HCT116 (cell line): ENCODE measurements around the gene PI4KA. TPM values are rescaled to one million over a fixed set of nuclear protein-coding genes. Genes with fewer than 3 reads are reported as not detected.

ENCODE experiments used
- ATAC-seq: fragments of 200-7000 bp; cut with Tn5 transposase; 2 replicates; pipeline ENCODE4 v1.9.1; 2020; ENCODE audit warnings: mild to moderate bottlenecking, moderate library complexity
- BruUV-seq: library from RNA; stranded (reverse); fragments of 400-500 nt; replicated peaks from 2 replicates; lab custom pipeline; 2021; lab: Mats Ljungman, UMichigan
- CTCF ChIA-PET: fragments of 300-600 bp; sonication (Branson Sonifier 250); formaldehyde crosslinking; loops from one replicate; lab custom pipeline; 2021; ENCODE audit warnings: antibody characterized with exemption; lab: Charles Lee
- POLR2A ChIA-PET: fragments of 300-600, 350-600 bp; sonication (Branson Sonifier 250); formaldehyde crosslinking; loops from one replicate; lab custom pipeline; 2021; ENCODE audit warnings: antibody characterized with exemption; lab: Charles Lee
- RAD21 ChIA-PET, 2 experiments: fragments of 300-600 bp; sonication (Branson Sonifier 250); formaldehyde crosslinking; loops; one replicate each; lab custom pipeline; 2023; ENCODE audit warnings: low total read pairs in 2 of 2; ENCODE audit not compliant: uncharacterized antibody in 2 of 2, unreplicated experiment in 2 of 2, low non-redundant PET in 1 of 2; lab: Charles Lee
- DNase-seq: peaks from one replicate; pipeline ENCODE4 v3.0.0-alpha.2; 2010; ENCODE audit warnings: low read depth, low spot score
- H2AFZ ChIP-seq: fragments of 200-600 bp; shearing (Covaris generic), sonication (generic); 2 replicates; pipeline ENCODE4 v1.6.1; 2017; ENCODE audit warnings: low read depth, mixed run types, mixed read lengths, antibody characterized with exemption, low read length; ENCODE audit not compliant: poor library complexity, severe bottlenecking
- H3K27ac ChIP-seq: 2 replicates; pipeline ENCODE4 v1.5.1; 2012; ENCODE audit warnings: low read depth, low read length
- H3K27me3 ChIP-seq: fragments of 200-600 bp; sonication (generic); 2 replicates; pipeline ENCODE4 v1.6.1; 2016; ENCODE audit warnings: mixed run types, low read length, mixed read lengths; ENCODE audit not compliant: insufficient read depth
- H3K36me3 ChIP-seq, 2 experiments: fragments of 200-500 bp in 1 of 2; fragments of 200-600 bp in 1 of 2; sonication (Bioruptor generic) in 1 of 2; sonication (generic) in 1 of 2; 2 replicates each; pipeline versions ENCODE4 v1.5.1 to v1.6.1; 2014 to 2016; ENCODE audit warnings: low read length in 2 of 2, inconsistent platforms in 1 of 2, mixed read lengths in 1 of 2, mixed run types in 1 of 2; ENCODE audit not compliant: insufficient read depth in 2 of 2, control insufficient read depth in 1 of 2
- H3K4me1 ChIP-seq, 2 experiments: fragments of 200-600 bp in 1 of 2; sonication (generic) in 1 of 2; 2 replicates each; pipeline versions ENCODE4 v1.5.1 to v1.6.1; 2012 to 2017; ENCODE audit warnings: low read length in 2 of 2, inconsistent platforms in 1 of 2, mild to moderate bottlenecking in 1 of 2, mixed read lengths in 1 of 2, mixed run types in 1 of 2, moderate library complexity in 1 of 2; ENCODE audit not compliant: insufficient read depth in 2 of 2, control insufficient read depth in 1 of 2
- H3K4me2 ChIP-seq: fragments of 200-600 bp; sonication (generic); 2 replicates; pipeline ENCODE4 v1.6.1; 2017; ENCODE audit warnings: mixed run types, low read length, mixed read lengths
- H3K4me3 ChIP-seq, 2 experiments: fragments of 200-600 bp in 1 of 2; sonication (generic) in 1 of 2; replicated peaks in 1 of 2; 2 replicates each; pipeline ENCODE4 v1.5.1; 2011 to 2016; ENCODE audit warnings: low read length in 2 of 2, control low read depth in 1 of 2, low read depth in 1 of 2, mild to moderate bottlenecking in 1 of 2, mixed read lengths in 1 of 2, mixed run types in 1 of 2
- H3K79me2 ChIP-seq: fragments of 200-600 bp; sonication (generic); 2 replicates; pipeline ENCODE4 v1.6.1; 2017; ENCODE audit warnings: mild to moderate bottlenecking, mixed run types, low read length, moderate library complexity, mixed read lengths; ENCODE audit not compliant: insufficient read depth
- H3K9ac ChIP-seq: fragments of 200-600 bp; sonication (generic); 2 replicates; pipeline ENCODE4 v1.6.1; 2016; ENCODE audit warnings: low read length, mixed read lengths
- H3K9me2 ChIP-seq: fragments of 200-600 bp; sonication (generic), shearing (Covaris generic); 2 replicates; pipeline ENCODE4 v1.6.1; 2017; ENCODE audit warnings: mixed run types, mild to moderate bottlenecking, moderate library complexity; ENCODE audit not compliant: insufficient read depth
- H3K9me3 ChIP-seq, 2 experiments: fragments of 200-500 bp in 1 of 2; fragments of 200-600 bp in 1 of 2; sonication (Bioruptor generic) in 1 of 2; sonication (generic) in 1 of 2; 2 replicates each; pipeline ENCODE4 v1.6.1; 2014 to 2017; ENCODE audit warnings: low read length in 2 of 2, mixed read lengths in 2 of 2, inconsistent platforms in 1 of 2, low read depth in 1 of 2, mild to moderate bottlenecking in 1 of 2, mixed run types in 1 of 2, moderate library complexity in 1 of 2; ENCODE audit not compliant: control insufficient read depth in 1 of 2, insufficient read depth in 1 of 2
- H4K20me1 ChIP-seq: fragments of 200-600 bp; sonication (generic), shearing (Covaris generic); 2 replicates; pipeline ENCODE4 v1.6.1; 2017; ENCODE audit warnings: mixed run types, mild to moderate bottlenecking, moderate library complexity; ENCODE audit not compliant: insufficient read depth
- ATF3 ChIP-seq: IDR thresholded peaks from 2 replicates; pipeline ENCODE4 v1.6.1; 2012
- CBX3 ChIP-seq: IDR thresholded peaks from 2 replicates; pipeline ENCODE4 v1.6.1; 2012; ENCODE audit warnings: low read depth
- CEBPB ChIP-seq: IDR thresholded peaks from 2 replicates; pipeline ENCODE4 v1.6.1; 2012; ENCODE audit warnings: low read depth
- CTCF ChIP-seq, 3 experiments: fragments of 200-600 bp in 1 of 3; sonication (generic) in 1 of 3; IDR thresholded peaks in 2 of 3; conservative IDR thresholded peaks in 1 of 3; 2 replicates each; pipeline ENCODE4 v1.5.1; 2012 to 2017; ENCODE audit warnings: low read depth in 2 of 3, low read length in 2 of 3, antibody characterized with exemption in 1 of 3, borderline replicate concordance in 1 of 3, control low read depth in 1 of 3, mild to moderate bottlenecking in 1 of 3, mixed read lengths in 1 of 3, mixed run types in 1 of 3, moderate library complexity in 1 of 3; ENCODE audit not compliant: insufficient read depth in 1 of 3
- EGR1 ChIP-seq: IDR thresholded peaks from 2 replicates; pipeline ENCODE4 v1.6.1; 2012; ENCODE audit warnings: low read depth
- ELF1 ChIP-seq: IDR thresholded peaks from 2 replicates; pipeline ENCODE4 v1.6.1; 2012; ENCODE audit warnings: low read depth, borderline replicate concordance
- JUND ChIP-seq: IDR thresholded peaks from 2 replicates; pipeline ENCODE4 v1.6.1; 2012
- POLR2AphosphoS5 ChIP-seq: IDR thresholded peaks from 2 replicates; pipeline ENCODE4 v1.6.1; 2011; ENCODE audit warnings: mild to moderate bottlenecking, low read depth, low read length, moderate library complexity
- RAD21 ChIP-seq: IDR thresholded peaks from 2 replicates; pipeline ENCODE4 v1.6.1; 2012; ENCODE audit warnings: low read depth, mild to moderate bottlenecking
- SP1 ChIP-seq: IDR thresholded peaks from 2 replicates; pipeline ENCODE4 v1.6.1; 2012; ENCODE audit warnings: low read depth
- YY1 ChIP-seq: IDR thresholded peaks from 2 replicates; pipeline ENCODE4 v1.6.1; 2011; ENCODE audit warnings: low read length, low read depth, moderate library complexity, mild to moderate bottlenecking; ENCODE audit not compliant: insufficient replicate concordance; ENCODE audit errors: extremely low read depth
- ZBTB33 ChIP-seq: IDR thresholded peaks from 2 replicates; pipeline ENCODE4 v1.6.1; 2011; ENCODE audit warnings: mild to moderate bottlenecking, low read length, moderate library complexity; ENCODE audit not compliant: insufficient replicate concordance; ENCODE audit errors: extremely low read depth
- ZFX ChIP-seq: fragments of 450-650 bp; IDR thresholded peaks from 2 replicates; pipeline ENCODE4 v1.6.1; 2017
- intact Hi-C: fragments of 100-400 bp; cut with micrococcal nuclease; formaldehyde crosslinking; loops from 2 replicates; pipeline ENCODE4 v1.10.0; 2022
- total RNA-seq: library from RNA; stranded (reverse); gene quantifications from one replicate; pipeline ENCODE4 v1.2.1, GENCODE V29; 2021; ENCODE audit not compliant: unreplicated experiment
- TF ChIP-seq, protein P1 (sequence below): IDR thresholded peaks from 2 replicates; pipeline ENCODE4 v1.6.1; 2012; ENCODE audit warnings: low read depth
- TF ChIP-seq, protein P2 (sequence below): IDR thresholded peaks from 2 replicates; pipeline ENCODE4 v1.6.1; 2012

Gene PI4KA
- total RNA-seq, 1 experiment from 2014 or later = 59.6 TPM

DNA sequence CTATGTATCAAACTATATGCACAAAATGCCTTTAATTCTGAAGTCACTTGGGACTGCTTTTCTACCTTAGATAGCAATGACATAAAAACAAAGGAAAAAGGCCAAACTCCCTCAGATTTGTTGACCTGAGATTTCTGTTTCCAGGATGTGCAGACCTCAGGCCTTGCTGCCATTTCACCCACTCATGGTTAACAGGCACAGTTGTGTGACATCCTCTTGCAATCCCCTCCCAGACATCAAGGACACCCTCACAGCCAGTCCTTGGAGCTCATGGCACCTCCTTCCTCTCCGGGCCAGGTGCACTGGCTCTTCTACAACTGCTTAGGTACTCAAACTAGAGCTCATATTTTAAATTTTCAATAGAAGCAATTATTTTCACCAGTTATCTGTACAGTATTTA, 47.4 kb downstream of the PI4KA start:
- no peak for TF ChIP-seq SP1
- TF ChIP-seq, protein P1, sequence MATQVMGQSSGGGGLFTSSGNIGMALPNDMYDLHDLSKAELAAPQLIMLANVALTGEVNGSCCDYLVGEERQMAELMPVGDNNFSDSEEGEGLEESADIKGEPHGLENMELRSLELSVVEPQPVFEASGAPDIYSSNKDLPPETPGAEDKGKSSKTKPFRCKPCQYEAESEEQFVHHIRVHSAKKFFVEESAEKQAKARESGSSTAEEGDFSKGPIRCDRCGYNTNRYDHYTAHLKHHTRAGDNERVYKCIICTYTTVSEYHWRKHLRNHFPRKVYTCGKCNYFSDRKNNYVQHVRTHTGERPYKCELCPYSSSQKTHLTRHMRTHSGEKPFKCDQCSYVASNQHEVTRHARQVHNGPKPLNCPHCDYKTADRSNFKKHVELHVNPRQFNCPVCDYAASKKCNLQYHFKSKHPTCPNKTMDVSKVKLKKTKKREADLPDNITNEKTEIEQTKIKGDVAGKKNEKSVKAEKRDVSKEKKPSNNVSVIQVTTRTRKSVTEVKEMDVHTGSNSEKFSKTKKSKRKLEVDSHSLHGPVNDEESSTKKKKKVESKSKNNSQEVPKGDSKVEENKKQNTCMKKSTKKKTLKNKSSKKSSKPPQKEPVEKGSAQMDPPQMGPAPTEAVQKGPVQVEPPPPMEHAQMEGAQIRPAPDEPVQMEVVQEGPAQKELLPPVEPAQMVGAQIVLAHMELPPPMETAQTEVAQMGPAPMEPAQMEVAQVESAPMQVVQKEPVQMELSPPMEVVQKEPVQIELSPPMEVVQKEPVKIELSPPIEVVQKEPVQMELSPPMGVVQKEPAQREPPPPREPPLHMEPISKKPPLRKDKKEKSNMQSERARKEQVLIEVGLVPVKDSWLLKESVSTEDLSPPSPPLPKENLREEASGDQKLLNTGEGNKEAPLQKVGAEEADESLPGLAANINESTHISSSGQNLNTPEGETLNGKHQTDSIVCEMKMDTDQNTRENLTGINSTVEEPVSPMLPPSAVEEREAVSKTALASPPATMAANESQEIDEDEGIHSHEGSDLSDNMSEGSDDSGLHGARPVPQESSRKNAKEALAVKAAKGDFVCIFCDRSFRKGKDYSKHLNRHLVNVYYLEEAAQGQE = no peak
- TF ChIP-seq POLR2AphosphoS5 = no peak
- TF ChIP-seq CBX3 = no peak
- TF ChIP-seq JUND = no peak
- no peak for TF ChIP-seq ZFX
- TF ChIP-seq ZBTB33 = no peak
- TF ChIP-seq ATF3 = no peak
- no peak for TF ChIP-seq ELF1
- TF ChIP-seq, protein P2, sequence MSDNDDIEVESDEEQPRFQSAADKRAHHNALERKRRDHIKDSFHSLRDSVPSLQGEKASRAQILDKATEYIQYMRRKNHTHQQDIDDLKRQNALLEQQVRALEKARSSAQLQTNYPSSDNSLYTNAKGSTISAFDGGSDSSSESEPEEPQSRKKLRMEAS = no peak
- TF ChIP-seq RAD21 = no peak
- no peak for TF ChIP-seq CEBPB
- no peak for TF ChIP-seq YY1
- TF ChIP-seq EGR1 = no peak
- no peak for TF ChIP-seq CTCF (IDR thresholded peaks at IDR 0.05 in 2 of 3, conservative IDR thresholded peaks at IDR 0.05 in 1 of 3; ENCODE audit: borderline replicate concordance in 1 of 3, insufficient read depth in 1 of 3, low read depth in 2 of 3, low read length in 2 of 3)
- Histone ChIP-seq H2AFZ (no peak overlapping the region), H4K20me1 (no peaks in the 10 kb centered on the region), H3K27ac (no peak overlapping the region), H3K4me3 (no peak overlapping the region), H3K36me3 (peaks cover 3 to 5% of the 10 kb centered on the region in 2 experiments; a peak in 2 of 4 replicates), H3K4me2 (no peak overlapping the region), H3K4me1 (peaks cover 7 to 18% of the 10 kb centered on the region in 2 experiments), H3K9ac (no peak overlapping the region), H3K79me2 (no peaks in the 10 kb centered on the region), H3K27me3 (no peaks in the 10 kb centered on the region), H3K9me2 (no peaks in the 10 kb centered on the region), H3K9me3 (no peaks in the 10 kb centered on the region)
- DNase-seq (no peak), ATAC-seq (no peak)
- RAD21 ChIA-PET = no interaction called here
- POLR2A ChIA-PET = no interaction called here
- CTCF ChIA-PET = interaction anchor here (0.7 to 1.2 kb wide), 2 partner anchors 17 to 28 kb away, joined by 3 read pairs; no protein-coding TSS in a partner anchor
- intact Hi-C loops = no loop called here
- no TSS peak for BruUV-seq
